A549 (cell line): ENCODE results near the gene SLC15A5. TPM values are rescaled to one million over a fixed set of nuclear protein-coding genes. Genes with fewer than 3 reads are reported as not detected.

Source experiments
- ATAC-seq, 2 experiments: fragments of 200-7000 bp in 1 of 2; fragments of >200 bp in 1 of 2; cut with Nextera tagmentation in 1 of 2; cut with Tn5 transposase in 1 of 2; 3 replicates each; pipeline versions ENCODE4 v1.8.0 to v1.9.1; 2018 to 2020; ENCODE audit warnings: mild to moderate bottlenecking in 1 of 2, moderate library complexity in 1 of 2
- CTCF ChIA-PET: fragments of 300-600 bp; sonication (Branson Sonifier 250); formaldehyde crosslinking; extraction: SDS; loops from one replicate; lab custom pipeline; 2021; ENCODE audit warnings: antibody characterized with exemption, inconsistent platforms; lab: Yijun Ruan, JAX
- POLR2A ChIA-PET: fragments of 350-600 bp; formaldehyde crosslinking; extraction: SDS; loops from one replicate; lab custom pipeline; 2021; ENCODE audit warnings: antibody characterized with exemption, inconsistent platforms; lab: Yijun Ruan, JAX
- DNase-seq, 2 experiments: peaks; one replicate each; pipeline versions ENCODE4 v3.0.0 to v3.0.0-alpha.2; 2011 to 2016; ENCODE audit warnings: low read depth in 1 of 2, low spot score in 1 of 2
- FAIRE-seq: peaks from 2 replicates; lab custom pipeline; 2011; peaks lifted over from hg19 to GRCh38; lab: Jason Lieb, UNC
- H3K27ac ChIP-seq, 2 experiments: fragments of >200 bp; sonication (Bioruptor Twin); formaldehyde crosslinking; 3 replicates each; pipeline ENCODE4 v1.5.1; 2016 to 2017
- H3K4me1 ChIP-seq: fragments of >200 bp; sonication (Bioruptor Twin); formaldehyde crosslinking; 3 replicates; pipeline ENCODE4 v1.6.1; 2016
- H3K4me2 ChIP-seq: fragments of >200 bp; sonication (Bioruptor Twin); formaldehyde crosslinking; 3 replicates; pipeline ENCODE4 v1.6.1; 2016
- H3K4me3 ChIP-seq: fragments of >200 bp; sonication (Bioruptor Twin); formaldehyde crosslinking; 3 replicates; pipeline ENCODE4 v1.5.1; 2016
- H3K9me3 ChIP-seq: fragments of >200 bp; sonication (Bioruptor Twin); formaldehyde crosslinking; 3 replicates; pipeline ENCODE4 v1.6.1; 2016
- ATOH8 ChIP-seq: fragments of 250-450 bp; sonication (Bioruptor Pico); IDR thresholded peaks from 2 replicates; pipeline ENCODE4 v1.5.0; 2020; ENCODE audit warnings: low read depth, mild to moderate bottlenecking, moderate library complexity
- BCL3 ChIP-seq: fragments of >200 bp; sonication (Bioruptor Twin); formaldehyde crosslinking; IDR thresholded peaks from 3 replicates; pipeline ENCODE4 v1.6.1; 2016
- CBX8 ChIP-seq: fragments of 200-600 bp; sonication (generic); IDR thresholded peaks from 2 replicates; pipeline ENCODE4 v1.6.1; 2016
- CTCF ChIP-seq: fragments of >200 bp; sonication (Bioruptor Twin); formaldehyde crosslinking; IDR thresholded peaks from 3 replicates; pipeline ENCODE4 v1.5.1; 2016
- HMGXB4 ChIP-seq: fragments of 250-450 bp; sonication (Bioruptor Pico); IDR thresholded peaks from 2 replicates; pipeline ENCODE4 v1.5.0; 2021; ENCODE audit warnings: mild to moderate bottlenecking, moderate library complexity, borderline replicate concordance
- MYC ChIP-seq: IDR thresholded peaks from 2 replicates; pipeline ENCODE4 v1.6.1; 2012; ENCODE audit warnings: mild to moderate bottlenecking, inconsistent platforms, low read length, improper control_type of control experiment, borderline replicate concordance
- PBX3 ChIP-seq: IDR thresholded peaks from 2 replicates; pipeline ENCODE4 v1.6.1; 2012
- PHF8 ChIP-seq: fragments of 200-600 bp; sonication (generic); IDR thresholded peaks from 2 replicates; pipeline ENCODE4 v1.6.1; 2016; ENCODE audit warnings: low read depth, mild to moderate bottlenecking, antibody characterized with exemption, moderate library complexity, borderline replicate concordance
- RAD21 ChIP-seq, 2 experiments: fragments of >200 bp in 1 of 2; sonication (Bioruptor Twin) in 1 of 2; formaldehyde crosslinking in 1 of 2; IDR thresholded peaks in 1 of 2; conservative IDR thresholded peaks in 1 of 2; 2 replicates in 1 of 2; 3 replicates in 1 of 2; pipeline ENCODE4 v1.6.1; 2012 to 2018; ENCODE audit warnings: inconsistent platforms in 1 of 2
- REST ChIP-seq: fragments of 200-600 bp; sonication (generic); IDR thresholded peaks from 2 replicates; pipeline ENCODE4 v1.6.1; 2016; ENCODE audit warnings: antibody characterized with exemption, mild to moderate bottlenecking, moderate library complexity
- SMC3 ChIP-seq: fragments of >200 bp; sonication (Bioruptor Twin); formaldehyde crosslinking; IDR thresholded peaks from 3 replicates; pipeline ENCODE4 v1.6.1; 2018; ENCODE audit warnings: inconsistent platforms
- TFCP2L1 ChIP-seq: fragments of 250-450 bp; sonication (Bioruptor Pico); IDR thresholded peaks from 2 replicates; pipeline ENCODE4 v1.5.0; 2021; ENCODE audit warnings: mild to moderate bottlenecking
- WGBS: methylation state at CpG from one replicate; pipeline ENCODE4 v1.1.6; 2017; ENCODE audit errors: missing lambda C conversion rate; 5-methylcytosine and 5-hydroxymethylcytosine counted together
- polyA plus RNA-seq, 4 experiments: library from polyadenylated mRNA; depleted of rRNA in 3 of 4; stranded (reverse); fragments of >200 nt; fragmentation: RNase III in 1 of 4; extraction: RNeasy Plus Mini Kit Qiagen cat#74134 plus additional on column Dnase treatment in 1 of 4; gene quantifications; 2 replicates in 3 of 4; 3 replicates in 1 of 4; pipeline ENCODE4 v1.2.3, GENCODE V29; 2011 to 2017

The SLC15A5 gene
- polyA plus RNA-seq, 2 of the 4 experiments (the other 2 are of a cell fraction) = not detected

- Histone ChIP-seq H3K4me2 (no peak overlapping the region), H3K4me1 (no peaks in the 10 kb centered on the region), H3K4me3 (no peak overlapping the region), H3K27ac (no peak overlapping the region), H3K9me3 (no peaks in the 10 kb centered on the region)
- FAIRE-seq (peak; percentile 18), ATAC-seq (peak; percentile 87 to 93; a peak in 5 of 6 replicates), DNase-seq (peak in 1 of 2 experiments; percentile 73)
- peak; percentile 64 for TF ChIP-seq CTCF
- TF ChIP-seq SMC3 = peak; percentile 63
- no peak for TF ChIP-seq ATOH8 (CRISPR knock-in tag)
- TF ChIP-seq RAD21 (conservative IDR thresholded peaks at IDR 0.05 in 1 of 2, IDR thresholded peaks at IDR 0.05 in 1 of 2) = peak; percentile 74
- no peak for TF ChIP-seq TFCP2L1 (CRISPR knock-in tag)
- CTCF ChIA-PET = interaction anchor here (0.7 kb wide), 1 partner anchor 162 kb away, joined by 3 read pairs; no protein-coding TSS in a partner anchor
- 8% methylated on average over 5 of the region's 5 CpGs for WGBS
- POLR2A ChIA-PET = no interaction called here
These were observed 87.6 kb downstream of the SLC15A5 start for GRCh38 chr12:16189849-16190248.

- ATAC-seq (no peak), FAIRE-seq (no peak), DNase-seq (no peak)
- Histone ChIP-seq H3K27ac (no peak overlapping the region), H3K4me2 (no peak overlapping the region), H3K9me3 (no peaks in the 10 kb centered on the region), H3K4me3 (no peak overlapping the region), H3K4me1 (no peaks in the 10 kb centered on the region)
- 35% methylated on average over 8 of the region's 8 CpGs for WGBS
- POLR2A ChIA-PET = no interaction called here
- TF ChIP-seq HMGXB4 (no peak), ATOH8 (CRISPR knock-in tag) (no peak), BCL3 (no peak), MYC (no peak), PBX3 (no peak), REST (no peak), PHF8 (no peak), CBX8 (no peak)
- CTCF ChIA-PET = interaction anchor here (1.1 to 1.5 kb wide), 3 partner anchors 16 to 172 kb away, joined by 3 to 7 read pairs (median 6); no protein-coding TSS in a partner anchor
These were observed 89.8 kb downstream of the SLC15A5 start for GRCh38 chr12:16187660-16188059.
